Chondrocyte (in vitro differentiated cells): Measurements from ENCODE around the gene SLC9A3. TPM values are rescaled to one million over a fixed set of nuclear protein-coding genes. Genes with fewer than 3 reads are reported as not detected.

Experiments used
- DNase-seq: peaks from one replicate; pipeline ENCODE4 v3.0.0; 2021; ENCODE audit warnings: mixed read lengths, low spot score
- H3K27ac Mint-ChIP-seq: one replicate; pipeline ENCODE4 v1.8.0; 2021; ENCODE audit warnings: mild to moderate bottlenecking, moderate library complexity, mixed read lengths; ENCODE audit not compliant: unreplicated experiment
- H3K27me3 Mint-ChIP-seq: 2 replicates; pipeline ENCODE4 v1.8.0; 2021; ENCODE audit warnings: low read depth, mixed read lengths
- H3K36me3 Mint-ChIP-seq: 2 replicates; pipeline ENCODE4 v1.8.0; 2021; ENCODE audit warnings: low read depth, mixed read lengths
- H3K4me1 Mint-ChIP-seq: 2 replicates; pipeline ENCODE4 v1.8.0; 2021; ENCODE audit warnings: low read depth, mild to moderate bottlenecking, mixed read lengths
- H3K4me3 Mint-ChIP-seq: one replicate; pipeline ENCODE4 v1.8.0; 2021; ENCODE audit warnings: mild to moderate bottlenecking, moderate library complexity, mixed read lengths; ENCODE audit not compliant: unreplicated experiment
- H3K9me3 Mint-ChIP-seq: 2 replicates; pipeline ENCODE4 v1.8.0; 2021; ENCODE audit warnings: low read depth, mixed read lengths
- CTCF ChIP-seq: fragments of 200-600 bp; sonication (generic); IDR thresholded peaks from 2 replicates; pipeline ENCODE4 v1.5.0; 2021; ENCODE audit warnings: antibody characterized with exemption, mild to moderate bottlenecking, moderate library complexity
- total RNA-seq: library from RNA; stranded (reverse); gene quantifications from 3 replicates; pipeline ENCODE4 v1.2.1, GENCODE V29; 2021

The SLC9A3 gene
- total RNA-seq, 1 donor from 2014 or later: 0.95 TPM

GRCh38 chr5:427415-428087 lies 96.7 kb downstream of the SLC9A3 start:
- no peak for TF ChIP-seq CTCF
- no peak overlapping the region for H3K4me3 Mint-ChIP-seq
- no peak overlapping the region for H3K27ac Mint-ChIP-seq
- H3K4me1 Mint-ChIP-seq: peaks cover 20% of the 10 kb centered on the region
- no peaks in the 10 kb centered on the region for H3K27me3 Mint-ChIP-seq
- peak; percentile 69 for DNase-seq
- H3K36me3 Mint-ChIP-seq: peaks cover 8% of the 10 kb centered on the region
- no peaks in the 10 kb centered on the region for H3K9me3 Mint-ChIP-seq

GRCh38 chr5:426392-426976 lies 97.8 kb downstream of the SLC9A3 start:
- Mint-ChIP-seq H3K4me1 (peaks cover 18% of the 10 kb centered on the region), H3K36me3 (peaks cover 6% of the 10 kb centered on the region), H3K4me3 (no peak overlapping the region), H3K27ac (no peak overlapping the region), H3K27me3 (no peaks in the 10 kb centered on the region), H3K9me3 (no peaks in the 10 kb centered on the region)
- TF ChIP-seq CTCF: no peak
- DNase-seq: no peak

GRCh38 chr5:425714-426113 lies 98.5 kb downstream of the SLC9A3 start:
- H3K4me1 Mint-ChIP-seq: peaks cover 18% of the 10 kb centered on the region
- no peak overlapping the region for H3K27ac Mint-ChIP-seq
- peak; percentile 25 for DNase-seq
- peaks cover 6% of the 10 kb centered on the region for H3K36me3 Mint-ChIP-seq
- no peak overlapping the region for H3K4me3 Mint-ChIP-seq
- H3K9me3 Mint-ChIP-seq: no peaks in the 10 kb centered on the region
- H3K27me3 Mint-ChIP-seq: no peaks in the 10 kb centered on the region
- peak; percentile 60 for TF ChIP-seq CTCF

- H3K27ac Mint-ChIP-seq: no peak overlapping the region
- no peak overlapping the region for H3K4me3 Mint-ChIP-seq
- TF ChIP-seq CTCF: no peak
Observed at GRCh38 chr5:424301-425110, 99.7 kb downstream of the SLC9A3 start.

GRCh38 chr5:423626-424261 lies 100.5 kb downstream of the SLC9A3 start:
- Mint-ChIP-seq H3K27ac (no peak overlapping the region), H3K4me3 (no peak overlapping the region), H3K4me1 (peaks cover under 1% of the 10 kb centered on the region), H3K27me3 (no peaks in the 10 kb centered on the region), H3K36me3 (peaks cover 6% of the 10 kb centered on the region), H3K9me3 (no peaks in the 10 kb centered on the region)
- TF ChIP-seq CTCF: no peak
- DNase-seq: peak; percentile 92

More at GRCh38 chr5:424301-425110, 99.7 kb downstream of the SLC9A3 start:
- peak; percentile 74 for DNase-seq
- H3K4me1 Mint-ChIP-seq: peaks cover 6% of the 10 kb centered on the region
- H3K36me3 Mint-ChIP-seq: peaks cover 6% of the 10 kb centered on the region
- no peaks in the 10 kb centered on the region for H3K9me3 Mint-ChIP-seq
- H3K27me3 Mint-ChIP-seq: no peaks in the 10 kb centered on the region
